Effector memory CD8-positive, alpha-beta T cell (primary cell): ENCODE measurements around the gene ENTPD8.

ENCODE experiments used
- ATAC-seq: fragments of 150-1000 bp; cut with Tn5 transposase; replicated peaks from 2 replicates; pipeline ENCODE4 v1.10.0; 2021; ENCODE audit warnings: mild to moderate bottlenecking, moderate library complexity
- DNase-seq, 3 experiments: peaks; one replicate each; pipeline ENCODE4 v3.0.0; 2021
- H3K27ac Mint-ChIP-seq, 2 donors: one replicate each; pipeline ENCODE4 v1.8.0; 2022; ENCODE audit warnings: mild to moderate bottlenecking in 2 of 2, mixed read lengths in 2 of 2, moderate library complexity in 2 of 2
- H3K27me3 Mint-ChIP-seq, 2 donors: one replicate each; pipeline ENCODE4 v1.8.0; 2022; ENCODE audit warnings: mixed read lengths in 2 of 2
- H3K36me3 Mint-ChIP-seq: one replicate; pipeline ENCODE4 v1.8.0; 2022; ENCODE audit warnings: mild to moderate bottlenecking, moderate library complexity, mixed read lengths; ENCODE audit not compliant: insufficient read depth
- H3K4me1 Mint-ChIP-seq, 2 donors: one replicate each; pipeline ENCODE4 v1.8.0; 2022; ENCODE audit warnings: low read depth in 2 of 2, mixed read lengths in 2 of 2
- H3K4me3 Mint-ChIP-seq, 2 donors: one replicate each; pipeline ENCODE4 v1.8.0; 2022; ENCODE audit warnings: mild to moderate bottlenecking in 2 of 2, mixed read lengths in 2 of 2, moderate library complexity in 2 of 2
- H3K9me3 Mint-ChIP-seq, 2 donors: one replicate each; pipeline ENCODE4 v1.8.0; 2022; ENCODE audit warnings: mixed read lengths in 2 of 2
- total RNA-seq, 9 experiments: gene quantifications; one replicate each; lab custom pipeline; 2026; lab: John Stamatoyannopoulos, UW

Gene ENTPD8
- total RNA-seq: 0 to 0.11 (median 0) reads per million in 9 experiments

DNA sequence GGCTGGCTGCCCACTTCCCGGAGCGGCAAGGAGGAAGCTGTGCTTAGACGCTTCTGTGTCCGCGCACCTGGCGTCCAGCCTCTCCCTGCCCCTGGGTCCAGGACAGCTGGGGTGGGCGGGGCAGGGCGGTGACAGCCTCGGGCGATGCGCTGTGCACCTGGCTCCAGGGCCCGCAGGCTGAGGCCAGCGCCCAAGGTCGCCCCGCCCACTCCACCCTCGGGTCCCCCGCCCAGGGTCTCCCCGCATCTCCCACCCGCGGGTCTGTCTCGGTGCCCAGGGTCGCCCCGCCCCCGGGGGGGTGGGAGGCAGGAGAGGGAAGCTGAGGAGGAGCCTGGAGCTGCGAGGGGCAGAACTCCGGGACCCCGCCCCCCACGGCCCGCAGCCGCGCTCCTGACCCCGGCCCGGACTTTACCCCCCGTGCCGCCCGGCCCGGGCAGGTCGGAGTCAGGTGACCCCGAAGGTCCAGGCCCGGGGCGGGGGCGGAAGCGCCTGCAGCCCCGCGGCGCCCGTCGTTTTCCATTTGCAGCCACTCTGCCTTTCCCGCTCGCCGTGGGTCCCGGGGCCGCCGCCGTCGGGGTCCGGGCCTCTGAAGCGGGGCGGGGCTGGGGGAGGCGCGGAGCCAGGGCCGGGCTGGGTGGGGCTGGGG lies at the start of gene ENTPD8:
ENTPD8 (minus strand) TSS at position 69 of the 646 bp plus-strand sequence. CDS start 3,072 bp downstream, outside the sequence.
- H3K27me3 Mint-ChIP-seq: peaks cover 13 to 41% of the 10 kb centered on the region in 2 donors
- H3K9me3 Mint-ChIP-seq: no peaks in the 10 kb centered on the region
- peak; percentile 11 for ATAC-seq
- H3K27ac Mint-ChIP-seq: peak within 1 kb of the TSS in 1 of 2 donors; percentile 62
- peak within 1 kb of the TSS; percentile 72 to 84 for H3K4me3 Mint-ChIP-seq
- no peak for DNase-seq
- peaks cover 9 to 13% of the 10 kb centered on the region in 2 donors for H3K4me1 Mint-ChIP-seq
- H3K36me3 Mint-ChIP-seq: peaks cover 13% of the 10 kb centered on the region

DNA sequence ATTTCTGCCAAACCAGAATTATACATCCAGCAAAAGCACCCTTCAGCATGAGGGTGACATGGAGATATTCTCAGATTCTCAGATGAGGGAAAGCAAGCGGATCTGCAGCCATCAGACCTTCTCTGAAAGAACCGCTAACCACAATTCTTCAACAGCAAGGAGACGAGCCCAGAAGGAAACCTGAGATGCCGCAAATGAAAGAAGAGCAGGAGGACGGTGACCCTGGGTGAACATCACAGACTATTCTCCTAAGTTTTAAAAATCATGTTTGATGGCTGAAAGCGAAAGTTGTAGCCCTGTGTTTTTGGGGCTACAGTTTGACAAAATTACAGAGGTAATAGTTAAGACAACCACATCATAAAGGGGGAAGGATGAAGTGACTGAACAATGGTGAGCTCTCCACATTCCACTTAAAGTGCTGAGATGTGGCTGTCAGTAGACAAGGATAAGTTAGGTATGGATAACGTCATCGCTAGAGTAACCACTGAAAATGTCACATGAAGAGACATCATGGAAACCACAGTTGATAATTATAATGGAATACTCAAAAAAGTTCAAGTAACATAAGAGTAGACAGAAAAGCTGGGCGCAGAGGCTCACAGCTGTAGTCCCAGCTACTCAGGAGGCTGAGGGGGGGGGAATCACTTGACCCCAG lies 49.5 kb upstream of the ENTPD8 start:
- Mint-ChIP-seq H3K4me1 (peaks cover 0 to 11% of the 10 kb centered on the region in 2 donors), H3K9me3 (no peaks in the 10 kb centered on the region)
- no peak for DNase-seq

DNA sequence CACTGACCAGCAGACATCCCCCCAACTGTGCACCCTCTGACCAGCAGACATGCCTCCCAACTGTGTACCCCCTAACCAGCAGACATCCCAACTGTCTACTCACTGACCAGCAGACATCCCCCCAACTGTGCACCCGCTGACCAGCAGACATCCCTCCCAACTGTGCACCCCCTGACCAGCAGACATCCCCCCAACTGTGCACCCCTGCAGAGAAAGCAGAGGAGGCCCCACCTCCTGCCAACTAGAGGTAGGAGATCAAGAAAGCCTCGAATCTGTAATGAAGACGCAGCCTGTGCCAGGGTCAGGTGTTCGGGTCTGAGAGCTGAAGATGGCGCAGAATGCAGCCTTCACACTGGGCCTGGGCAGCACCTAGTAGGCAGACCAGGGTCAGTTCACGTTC lies 47.7 kb upstream of the ENTPD8 start:
- no peak for ATAC-seq
- no peak overlapping the region for H3K27ac Mint-ChIP-seq
- DNase-seq: no peak
- H3K27me3 Mint-ChIP-seq: no peaks in the 10 kb centered on the region
- H3K9me3 Mint-ChIP-seq: no peaks in the 10 kb centered on the region
- H3K4me3 Mint-ChIP-seq: no peak overlapping the region
- H3K36me3 Mint-ChIP-seq: no peaks in the 10 kb centered on the region
- H3K4me1 Mint-ChIP-seq: peaks cover 0 to 5% of the 10 kb centered on the region in 2 donors

More for the DNA sequence above, 49.5 kb upstream of the ENTPD8 start:
- no peaks in the 10 kb centered on the region for H3K27me3 Mint-ChIP-seq
- H3K27ac Mint-ChIP-seq: no peak overlapping the region
- ATAC-seq: no peak
- no peak overlapping the region for H3K4me3 Mint-ChIP-seq
- H3K36me3 Mint-ChIP-seq: no peaks in the 10 kb centered on the region

- ATAC-seq (no peak), DNase-seq (no peak)
- Mint-ChIP-seq H3K4me3 (no peak overlapping the region), H3K9me3 (no peaks in the 10 kb centered on the region), H3K4me1 (peaks cover 0 to 5% of the 10 kb centered on the region in 2 donors), H3K36me3 (no peaks in the 10 kb centered on the region), H3K27me3 (no peaks in the 10 kb centered on the region), H3K27ac (no peak overlapping the region)
Observed at GRCh38 chr9:137488327-137488653, 47.1 kb upstream of the ENTPD8 start.

- Mint-ChIP-seq H3K4me1 (peaks cover 0 to 5% of the 10 kb centered on the region in 2 donors), H3K36me3 (no peaks in the 10 kb centered on the region), H3K27me3 (no peaks in the 10 kb centered on the region), H3K27ac (no peak overlapping the region), H3K4me3 (no peak overlapping the region), H3K9me3 (no peaks in the 10 kb centered on the region)
- no peak for DNase-seq
- no peak for ATAC-seq
Observed at GRCh38 chr9:137487454-137488326, 46.5 kb upstream of the ENTPD8 start.

- H3K9me3 Mint-ChIP-seq: no peaks in the 10 kb centered on the region
- H3K36me3 Mint-ChIP-seq: no peaks in the 10 kb centered on the region
- peaks cover 2 to 6% of the 10 kb centered on the region in 2 donors for H3K4me1 Mint-ChIP-seq
- DNase-seq (no peak), ATAC-seq (no peak)
- no peaks in the 10 kb centered on the region for H3K27me3 Mint-ChIP-seq
- H3K4me3 Mint-ChIP-seq: no peak overlapping the region
- peak overlapping the region in 1 of 2 donors; percentile 41 for H3K27ac Mint-ChIP-seq
Observed at GRCh38 chr9:137486545-137487453, 45.6 kb upstream of the ENTPD8 start.

DNA sequence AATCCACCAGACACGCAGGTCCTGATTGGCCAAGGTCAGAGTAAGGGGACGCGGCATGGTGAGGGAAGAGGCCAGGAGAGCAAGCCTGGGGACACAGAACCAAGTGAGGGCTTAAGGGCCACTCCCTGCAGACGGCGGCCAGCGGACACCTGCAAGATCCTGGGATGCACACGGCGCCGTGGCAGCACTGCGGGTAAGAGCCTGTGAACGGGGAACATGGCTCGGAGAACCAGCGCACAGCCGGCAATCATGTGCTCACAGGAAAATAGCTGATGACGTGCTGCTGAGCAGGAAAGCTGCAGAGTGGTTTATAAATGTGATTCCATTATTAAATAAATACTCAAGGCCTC lies 45.0 kb upstream of the ENTPD8 start:
- H3K27ac Mint-ChIP-seq: peak overlapping the region in 1 of 2 donors; percentile 41
- no peaks in the 10 kb centered on the region for H3K9me3 Mint-ChIP-seq
- H3K27me3 Mint-ChIP-seq: no peaks in the 10 kb centered on the region

DNA sequence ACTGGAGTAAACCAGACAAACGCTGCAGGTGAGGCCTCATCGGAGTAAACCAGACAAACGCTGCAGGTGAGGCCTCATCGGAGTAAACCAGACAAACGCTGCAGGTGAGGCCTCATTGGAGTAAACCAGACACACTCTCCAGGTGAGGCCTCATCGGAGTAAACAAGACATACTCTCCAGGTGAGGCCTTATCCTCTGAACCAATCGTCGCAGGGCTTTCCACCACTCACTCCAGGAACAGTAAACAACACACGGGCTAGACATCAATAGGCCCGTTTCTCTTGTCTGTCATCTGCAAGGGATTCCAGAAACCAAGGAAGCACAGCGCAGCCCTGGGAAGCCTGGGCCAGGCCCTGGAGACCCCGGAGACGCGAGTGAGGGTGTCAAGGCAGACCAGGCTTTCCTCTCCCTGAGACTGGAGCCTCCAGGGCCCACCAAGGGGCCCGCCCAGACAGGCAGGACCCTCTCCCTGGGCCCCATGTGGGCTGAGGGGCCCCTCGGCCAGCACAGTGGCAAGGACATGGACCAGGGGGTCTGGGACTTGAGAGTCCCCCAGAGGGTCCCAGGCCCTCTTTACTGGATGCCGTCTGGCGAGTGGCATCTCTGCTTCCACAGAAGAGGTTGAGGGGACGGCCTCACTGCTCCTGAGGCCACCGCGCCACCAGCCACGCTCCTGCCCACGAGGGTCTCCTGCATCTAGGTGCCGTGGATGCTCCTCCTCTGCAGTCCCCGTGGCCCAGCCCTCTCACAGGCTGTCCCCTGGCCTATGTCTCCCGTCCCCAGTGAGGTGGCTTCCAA lies 44.4 kb upstream of the ENTPD8 start:
- no peaks in the 10 kb centered on the region for H3K36me3 Mint-ChIP-seq

More for the DNA sequence above, 45.0 kb upstream of the ENTPD8 start:
- DNase-seq: no peak
- no peak overlapping the region for H3K4me3 Mint-ChIP-seq
- ATAC-seq: no peak
- no peaks in the 10 kb centered on the region for H3K36me3 Mint-ChIP-seq
- peaks cover 4 to 8% of the 10 kb centered on the region in 2 donors for H3K4me1 Mint-ChIP-seq

GRCh38 chr9:137484551-137485315 lies 43.6 kb upstream of the ENTPD8 start:
- no peaks in the 10 kb centered on the region for H3K27me3 Mint-ChIP-seq
- H3K27ac Mint-ChIP-seq: no peak overlapping the region
- no peaks in the 10 kb centered on the region for H3K9me3 Mint-ChIP-seq
- H3K4me1 Mint-ChIP-seq: peaks cover 1 to 8% of the 10 kb centered on the region in 2 donors
- no peak for DNase-seq
- no peak for ATAC-seq
- H3K36me3 Mint-ChIP-seq: no peaks in the 10 kb centered on the region
- H3K4me3 Mint-ChIP-seq: no peak overlapping the region

More for the DNA sequence above, 44.4 kb upstream of the ENTPD8 start:
- no peaks in the 10 kb centered on the region for H3K27me3 Mint-ChIP-seq
- DNase-seq (no peak), ATAC-seq (no peak)
- H3K27ac Mint-ChIP-seq: no peak overlapping the region
- H3K4me1 Mint-ChIP-seq: peaks cover 1 to 8% of the 10 kb centered on the region in 2 donors
- H3K9me3 Mint-ChIP-seq: no peaks in the 10 kb centered on the region
- no peak overlapping the region for H3K4me3 Mint-ChIP-seq

DNA sequence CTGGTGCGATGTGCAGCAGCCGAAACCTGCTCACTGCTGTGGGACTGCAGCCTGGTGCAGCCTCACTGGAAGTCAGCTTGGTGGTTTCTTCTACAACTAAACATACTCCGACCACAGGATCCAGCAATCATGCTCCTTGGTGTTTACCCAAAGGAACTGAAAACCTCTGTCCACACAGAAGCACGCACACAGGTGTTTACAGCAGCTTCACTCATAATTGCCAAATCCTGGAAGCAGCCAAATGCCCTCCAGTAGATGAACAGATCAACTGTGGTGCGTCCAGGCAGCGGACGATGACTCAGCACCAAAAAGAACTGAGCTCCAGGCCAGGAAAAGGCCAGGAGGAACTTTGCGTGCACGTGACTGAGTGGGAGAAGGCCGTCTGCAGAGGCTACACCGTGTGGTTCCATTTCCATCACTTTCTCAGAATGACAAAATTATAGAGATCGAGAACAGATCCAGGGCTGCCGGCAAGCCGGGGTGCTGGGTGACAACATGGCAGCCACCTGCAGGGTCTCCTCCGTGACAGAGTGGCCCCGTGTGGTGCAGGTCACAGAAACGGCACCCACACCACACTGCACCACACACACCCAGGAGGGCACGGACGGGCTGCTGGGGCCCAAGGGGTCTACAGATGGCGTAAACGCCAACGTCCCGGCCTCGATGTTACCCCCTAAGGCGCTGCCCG lies 41.1 kb upstream of the ENTPD8 start:
- DNase-seq (no peak), ATAC-seq (no peak)
- Mint-ChIP-seq H3K4me1 (peaks cover 1 to 8% of the 10 kb centered on the region in 2 donors), H3K36me3 (no peaks in the 10 kb centered on the region), H3K27ac (peak overlapping the region in 1 of 2 donors; percentile 8), H3K27me3 (no peaks in the 10 kb centered on the region), H3K4me3 (peak overlapping the region in 1 of 2 donors; percentile 13), H3K9me3 (no peaks in the 10 kb centered on the region)
